Placental pericyte (primary cell): ENCODE results near the gene HECTD3. TPM values are rescaled to one million over a fixed set of nuclear protein-coding genes. Genes with fewer than 3 reads are reported as not detected.

Experiments used
- total RNA-seq: library from RNA; depleted of rRNA; stranded (reverse); fragments of >200 nt; gene quantifications from 2 replicates; pipeline ENCODE4 v1.2.3, GENCODE V29; 2012

The HECTD3 gene
- 33.9 and 41.4 TPM in 2 replicates for total RNA-seq

GRCh38 chr1:45010855-45011811, at the start of gene HECTD3:
HECTD3 (minus strand) TSS chr1:45011324; CDS start chr1:45011257, 67 bp downstream.

GRCh38 chr1:45011837-45012638, 914 bp upstream of the HECTD3 start, which contains the start of gene UROD:
UROD (plus strand) TSS chr1:45012254; CDS start chr1:45012266, 12 bp downstream.

Other genes starting within 250 kb of the HECTD3 start
- 982 and 1,269 TPM in 2 replicates for gene RPS8, start 235.8 kb downstream of the HECTD3 start, total RNA-seq
- 0.14 and 0.22 TPM in 2 replicates for gene BEST4, start 223.2 kb downstream of the HECTD3 start, total RNA-seq
- gene PLK3, start 210.9 kb downstream of the HECTD3 start, total RNA-seq: 71.3 and 112 TPM in 2 replicates
- gene DYNLT4, start 204.0 kb downstream of the HECTD3 start, total RNA-seq: not detected in 2 replicates
- 10.5 and 23.4 TPM in 2 replicates for gene BTBD19, start 202.8 kb downstream of the HECTD3 start, total RNA-seq
- gene PTCH2, start 168.1 kb downstream of the HECTD3 start, total RNA-seq: 0.22 and 0.29 TPM in 2 replicates
- gene EIF2B3, start 24.7 kb downstream of the HECTD3 start, total RNA-seq: 31.7 and 54.1 TPM in 2 replicates
- gene UROD, start 930 bp upstream of the HECTD3 start, total RNA-seq: 125 and 139 TPM in 2 replicates
- 0.22 and 4.3 TPM in 2 replicates for gene ZSWIM5, start 195.3 kb upstream of the HECTD3 start, total RNA-seq